H1 (cell line): ENCODE results near the gene GARNL3.

Experiments
- ATF3 ChIP-seq: IDR thresholded peaks from 2 replicates; pipeline ENCODE4 v1.6.1; 2011; ENCODE audit warnings: low read depth, mild to moderate bottlenecking, low read length; ENCODE audit not compliant: insufficient read depth
- CEBPB ChIP-seq: IDR thresholded peaks from 2 replicates; pipeline ENCODE4 v1.6.1; 2012; ENCODE audit warnings: low read depth, low read length
- E2F6 ChIP-seq: IDR thresholded peaks from 2 replicates; pipeline ENCODE4 v1.6.1; 2012; ENCODE audit warnings: inconsistent platforms
- EZH2 ChIP-seq: fragments of 200-600 bp; sonication (generic); IDR thresholded peaks from 2 replicates; pipeline ENCODE4 v1.7.1; 2012; ENCODE audit warnings: low read depth, mild to moderate bottlenecking, moderate library complexity, low read length, inconsistent platforms; ENCODE audit not compliant: severe bottlenecking
- POLR2AphosphoS5 ChIP-seq: IDR thresholded peaks from 2 replicates; pipeline ENCODE4 v1.6.1; 2011; ENCODE audit warnings: low read depth, low read length
- RAD21 ChIP-seq, 2 experiments: IDR thresholded peaks in 1 of 2; conservative IDR thresholded peaks in 1 of 2; 2 replicates each; pipeline ENCODE4 v1.6.1; 2011; ENCODE audit warnings: low read depth in 2 of 2, low read length in 2 of 2, improper control_type of control experiment in 1 of 2, inconsistent platforms in 1 of 2, mild to moderate bottlenecking in 1 of 2, moderate library complexity in 1 of 2
- RFX5 ChIP-seq: IDR thresholded peaks from 2 replicates; pipeline ENCODE4 v1.6.1; 2011; ENCODE audit warnings: low read depth, low read length, improper control_type of control experiment, borderline replicate concordance
- SP1 ChIP-seq: IDR thresholded peaks from 2 replicates; pipeline ENCODE4 v1.6.1; 2011; ENCODE audit warnings: low read depth, low read length
- TAF1 ChIP-seq: IDR thresholded peaks from 2 replicates; pipeline ENCODE4 v1.6.1; 2011; ENCODE audit warnings: mild to moderate bottlenecking, low read depth, low read length
- TF ChIP-seq, protein P1 (sequence below), 3 experiments: IDR thresholded peaks; 1 replicate in 2 of 3; 2 replicates in 1 of 3; pipeline versions ENCODE4 v1.5.1 to v1.6.1; 2011; ENCODE audit warnings: low read length in 3 of 3, mild to moderate bottlenecking in 3 of 3, inconsistent platforms in 2 of 3, low read depth in 1 of 3, moderate library complexity in 1 of 3; ENCODE audit not compliant: insufficient read depth in 1 of 3; ENCODE audit errors: control extremely low read depth in 1 of 3

DNA sequence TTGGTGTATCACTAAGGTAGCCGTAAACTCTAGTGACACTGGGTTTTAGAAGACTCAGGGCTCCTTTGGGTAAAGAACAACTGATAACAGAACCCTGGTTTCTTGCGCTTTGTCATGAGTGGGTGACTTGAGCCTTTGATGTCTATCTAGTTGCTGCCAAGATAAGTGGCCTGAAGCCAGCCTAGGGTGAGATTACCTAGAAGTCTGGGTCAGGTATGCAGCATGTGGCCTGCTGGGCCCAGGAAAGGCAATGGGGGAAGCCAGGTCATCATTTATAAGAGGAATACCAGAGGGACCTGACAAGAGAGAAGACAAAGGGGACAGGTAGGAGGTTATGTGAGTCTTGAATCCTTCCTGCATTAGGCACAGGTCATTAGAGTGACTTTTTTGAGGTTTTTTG is 23.2 kb upstream of the GARNL3 start:
- TF ChIP-seq, protein P1, sequence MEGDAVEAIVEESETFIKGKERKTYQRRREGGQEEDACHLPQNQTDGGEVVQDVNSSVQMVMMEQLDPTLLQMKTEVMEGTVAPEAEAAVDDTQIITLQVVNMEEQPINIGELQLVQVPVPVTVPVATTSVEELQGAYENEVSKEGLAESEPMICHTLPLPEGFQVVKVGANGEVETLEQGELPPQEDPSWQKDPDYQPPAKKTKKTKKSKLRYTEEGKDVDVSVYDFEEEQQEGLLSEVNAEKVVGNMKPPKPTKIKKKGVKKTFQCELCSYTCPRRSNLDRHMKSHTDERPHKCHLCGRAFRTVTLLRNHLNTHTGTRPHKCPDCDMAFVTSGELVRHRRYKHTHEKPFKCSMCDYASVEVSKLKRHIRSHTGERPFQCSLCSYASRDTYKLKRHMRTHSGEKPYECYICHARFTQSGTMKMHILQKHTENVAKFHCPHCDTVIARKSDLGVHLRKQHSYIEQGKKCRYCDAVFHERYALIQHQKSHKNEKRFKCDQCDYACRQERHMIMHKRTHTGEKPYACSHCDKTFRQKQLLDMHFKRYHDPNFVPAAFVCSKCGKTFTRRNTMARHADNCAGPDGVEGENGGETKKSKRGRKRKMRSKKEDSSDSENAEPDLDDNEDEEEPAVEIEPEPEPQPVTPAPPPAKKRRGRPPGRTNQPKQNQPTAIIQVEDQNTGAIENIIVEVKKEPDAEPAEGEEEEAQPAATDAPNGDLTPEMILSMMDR (IDR thresholded peaks at IDR 0.05; ENCODE audit: control extremely low read depth in 1 of 3, insufficient read depth in 1 of 3, low read depth in 1 of 3, low read length in 3 of 3), result no peak
- TF ChIP-seq CEBPB, result no peak
- no peak for TF ChIP-seq TAF1
- no peak for TF ChIP-seq EZH2
- no peak for TF ChIP-seq RFX5
- no peak for TF ChIP-seq E2F6
- TF ChIP-seq SP1, result no peak
- TF ChIP-seq RAD21 (IDR thresholded peaks at IDR 0.05 in 1 of 2, conservative IDR thresholded peaks at IDR 0.05 in 1 of 2; ENCODE audit: low read depth in 2 of 2, low read length in 2 of 2), result no peak
- no peak for TF ChIP-seq POLR2AphosphoS5
- TF ChIP-seq ATF3, result no peak
